Measurements from ENCODE around the gene PSG1.
"Not testable (repeated sequence)": the region's sequence is repeated elsewhere in the genome, so short reads cannot be mapped to it uniquely, and the experiment has no call there.

- TF ChIP-seq CTCF, POLR2A (IDR thresholded peaks at IDR 0.05): not testable (repeated sequence)
These were observed 10.9 kb upstream of the PSG1 start for GRCh38 chr19:42890446-42890845.

Data from body of pancreas (tissue), 4 donors.